ENCODE results near the gene SLC25A17.

DNA sequence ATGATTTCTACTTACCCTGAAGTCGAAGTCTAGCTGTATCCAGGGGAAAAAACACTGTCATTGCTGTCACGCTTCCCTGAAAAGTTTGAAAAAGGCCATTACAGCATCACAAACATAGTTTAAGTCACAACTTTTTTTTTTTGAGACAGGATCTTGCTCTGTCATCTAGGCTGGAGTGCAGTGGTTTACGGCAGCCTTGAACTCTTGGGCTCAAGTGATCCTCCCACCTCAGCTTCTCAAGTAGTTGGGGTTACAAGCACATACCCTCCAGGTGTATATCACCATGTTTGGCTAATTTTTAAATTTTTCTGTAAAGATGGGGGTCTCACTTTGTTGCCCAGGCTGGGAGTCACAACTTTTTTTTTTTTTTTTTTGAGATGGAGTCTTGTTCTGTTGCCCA is 20.1 kb downstream of the SLC25A17 start:
- TF ChIP-seq EZH2 (IDR thresholded peaks at IDR 0.05; ENCODE audit: insufficient read depth, poor library complexity, severe bottlenecking) (no peak), EZH2phosphoT487 (IDR thresholded peaks at IDR 0.05; ENCODE audit: insufficient read depth, low read depth) (no peak)

Measured in GM23248 (cell line).